Psoas muscle (tissue), 8 donors: Measurements from ENCODE around the gene CMTM5. TPM values are rescaled to one million over a fixed set of nuclear protein-coding genes. Genes with fewer than 3 reads are reported as not detected.

Experiments
- ATAC-seq, 4 donors: fragments of 200-7000 bp; cut with Tn5 transposase; one replicate each; pipeline ENCODE4 v1.9.1; 2020; ENCODE audit warnings: moderate library complexity in 3 of 4, mild to moderate bottlenecking in 2 of 4
- DNase-seq, 2 donors: peaks; one replicate each; pipeline ENCODE4 v3.0.0-alpha.2; 2020
- H3K27ac ChIP-seq: fragments of 200-600 bp; one replicate; pipeline ENCODE4 v1.8.0; 2022
- H3K27me3 ChIP-seq, 3 donors: fragments of 200-600 bp in 1 of 3; one replicate each; pipeline versions ENCODE4 v1.6.1 to v1.8.0; 2013 to 2022; ENCODE audit warnings: low read length in 2 of 3, mild to moderate bottlenecking in 2 of 3, moderate library complexity in 1 of 3; ENCODE audit not compliant: insufficient read depth in 3 of 3
- H3K36me3 ChIP-seq, 2 donors: fragments of 200-600 bp in 1 of 2; one replicate each; pipeline versions ENCODE4 v1.6.1 to v1.8.0; 2013 to 2022; ENCODE audit warnings: low read depth in 1 of 2, mild to moderate bottlenecking in 1 of 2, moderate library complexity in 1 of 2; ENCODE audit not compliant: insufficient read depth in 1 of 2
- H3K4me1 ChIP-seq: fragments of 200-600 bp; one replicate; pipeline ENCODE4 v1.8.0; 2022
- H3K4me3 ChIP-seq: fragments of 200-600 bp; one replicate; pipeline ENCODE4 v1.8.0; 2022; ENCODE audit warnings: mild to moderate bottlenecking
- H3K9me3 ChIP-seq: fragments of 200-600 bp; one replicate; pipeline ENCODE4 v1.8.0; 2022
- WGBS, 3 donors: extraction: QIAGEN DNeasy Blood & Tissue Kit; methylation state at CpG; one replicate each; pipeline versions ENCODE4 v1.1.6 to v1.1.7; 2013; 5-methylcytosine and 5-hydroxymethylcytosine counted together
- intact Hi-C, 2 donors: fragments of 100-400 bp; cut with DNase I; formaldehyde crosslinking; loops; one replicate each; pipeline versions ENCODE4 v1.11.0 to v1.14.2; 2022
- polyA plus RNA-seq, 3 donors: library from polyadenylated mRNA; stranded (reverse); fragments of 200-250 nt; gene quantifications; one replicate each; pipeline ENCODE4 v1.2.3, GENCODE V29; 2013
- total RNA-seq, 4 donors: library from RNA; stranded (reverse); fragmentation: NEBNext Ultra II Directional in 2 of 4; extraction: Animal tissue kit (Norgen Biotek cat#: 25700) in 2 of 4; gene quantifications; one replicate each; pipeline versions ENCODE4 v1.2.1 to v1.2.4, GENCODE V29; 2021 to 2023
- TF ChIP-seq, protein P1 (sequence below): fragments of 200-600 bp; IDR thresholded peaks from one replicate; pipeline ENCODE4 v1.8.0; 2022; ENCODE audit warnings: antibody characterized with exemption
- donor health status: healthy with polysubstance abuse.
- donor health status: DM: no; HTN: no; CAD: no; lungs with moderate emphysema.
- donor health status: Bipolar disorder and iron deficiency.
- donor health status: healthy.
- donor health status: DM: yes; HTN: yes; CAD: no.
- donor health status: DM: no; HTN: no; CAD: no.
- donor health status: DM: no; HTN: no; CAD: no.
- donor health status: DM: yes; HTN: yes; CAD: no.

Gene CMTM5
- total and polyA plus RNA-seq, 7 donors, result 0.20 to 0.63 (median 0.32) TPM; not detected in 4

DNA sequence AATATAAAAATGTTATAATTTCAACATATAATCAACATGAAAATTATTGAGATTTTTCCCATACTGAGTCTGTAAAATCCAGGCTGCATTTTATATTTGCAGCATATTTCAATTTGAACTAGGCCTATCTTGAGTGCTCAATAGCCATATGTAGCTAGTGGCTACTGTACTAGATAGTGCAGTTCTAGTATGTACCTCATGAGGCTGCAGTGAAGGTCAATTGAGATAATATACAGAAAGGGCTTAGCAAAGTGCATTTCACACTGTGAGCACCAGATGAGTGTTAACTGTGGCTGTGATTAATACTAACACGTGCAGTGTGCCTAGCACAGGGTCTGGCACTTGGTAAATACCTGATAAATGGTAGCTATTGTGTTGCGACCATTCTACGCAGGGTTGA is 18.8 kb upstream of the CMTM5 start:
- Histone ChIP-seq H3K4me3 (no peak overlapping the region), H3K4me1 (no peaks in the 10 kb centered on the region), H3K27ac (no peak overlapping the region), H3K27me3 (peaks cover 3 to 23% (median 4%) of the 10 kb centered on the region in 3 donors), H3K36me3 (no peaks in the 10 kb centered on the region), H3K9me3 (no peaks in the 10 kb centered on the region)
- intact Hi-C loops, result no loop called here
- DNase-seq, result no peak
- WGBS, 3 donors, result 81 to 83% (median 82%) methylated on average over 3 of the region's 3 CpGs
- no peak for ATAC-seq
- TF ChIP-seq, protein P1, sequence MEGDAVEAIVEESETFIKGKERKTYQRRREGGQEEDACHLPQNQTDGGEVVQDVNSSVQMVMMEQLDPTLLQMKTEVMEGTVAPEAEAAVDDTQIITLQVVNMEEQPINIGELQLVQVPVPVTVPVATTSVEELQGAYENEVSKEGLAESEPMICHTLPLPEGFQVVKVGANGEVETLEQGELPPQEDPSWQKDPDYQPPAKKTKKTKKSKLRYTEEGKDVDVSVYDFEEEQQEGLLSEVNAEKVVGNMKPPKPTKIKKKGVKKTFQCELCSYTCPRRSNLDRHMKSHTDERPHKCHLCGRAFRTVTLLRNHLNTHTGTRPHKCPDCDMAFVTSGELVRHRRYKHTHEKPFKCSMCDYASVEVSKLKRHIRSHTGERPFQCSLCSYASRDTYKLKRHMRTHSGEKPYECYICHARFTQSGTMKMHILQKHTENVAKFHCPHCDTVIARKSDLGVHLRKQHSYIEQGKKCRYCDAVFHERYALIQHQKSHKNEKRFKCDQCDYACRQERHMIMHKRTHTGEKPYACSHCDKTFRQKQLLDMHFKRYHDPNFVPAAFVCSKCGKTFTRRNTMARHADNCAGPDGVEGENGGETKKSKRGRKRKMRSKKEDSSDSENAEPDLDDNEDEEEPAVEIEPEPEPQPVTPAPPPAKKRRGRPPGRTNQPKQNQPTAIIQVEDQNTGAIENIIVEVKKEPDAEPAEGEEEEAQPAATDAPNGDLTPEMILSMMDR, result no peak

DNA sequence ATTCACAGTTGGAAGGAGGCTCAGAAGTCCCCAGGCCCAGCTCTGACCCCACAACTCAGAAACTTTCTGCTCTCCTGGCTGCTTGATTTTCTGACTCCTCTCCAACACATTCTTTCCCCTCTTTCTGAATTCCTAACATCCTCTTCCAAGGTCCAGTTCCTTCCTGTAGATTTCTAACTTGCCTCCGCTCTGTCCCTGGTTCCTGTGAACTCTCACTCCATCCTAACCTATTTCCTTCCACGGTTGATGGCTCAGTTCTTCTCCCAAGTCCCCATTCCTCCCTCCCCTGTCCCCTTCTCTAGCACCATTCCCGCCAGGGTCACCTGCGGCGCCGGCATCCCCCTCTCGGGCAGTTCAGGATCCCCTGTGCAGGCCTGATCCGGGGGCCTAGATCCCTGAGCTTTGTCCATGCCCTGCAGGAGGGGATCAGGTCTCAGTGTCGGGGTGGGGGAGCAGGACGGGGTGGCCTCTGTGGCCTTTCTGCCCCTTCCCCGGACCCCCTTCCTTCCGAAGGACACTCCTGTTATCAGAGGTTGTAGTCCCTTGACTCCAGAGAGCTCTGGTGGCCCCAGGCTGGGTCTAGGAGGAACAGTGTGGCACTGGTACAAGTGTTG is 18.2 kb upstream of the CMTM5 start:
- intact Hi-C loops, result no loop called here
- ATAC-seq, result no peak
- no peak overlapping the region for H3K27ac ChIP-seq
- H3K4me1 ChIP-seq, result no peaks in the 10 kb centered on the region
- WGBS, 3 donors, result 83 to 91% (median 86%) methylated on average over 12 of the region's 12 CpGs
- no peak for DNase-seq
- no peaks in the 10 kb centered on the region for H3K36me3 ChIP-seq
- no peak overlapping the region for H3K4me3 ChIP-seq
- TF ChIP-seq, protein P1, result no peak
- no peaks in the 10 kb centered on the region for H3K9me3 ChIP-seq
- peaks cover 0 to 21% (median 3%) of the 10 kb centered on the region in 3 donors for H3K27me3 ChIP-seq

DNA sequence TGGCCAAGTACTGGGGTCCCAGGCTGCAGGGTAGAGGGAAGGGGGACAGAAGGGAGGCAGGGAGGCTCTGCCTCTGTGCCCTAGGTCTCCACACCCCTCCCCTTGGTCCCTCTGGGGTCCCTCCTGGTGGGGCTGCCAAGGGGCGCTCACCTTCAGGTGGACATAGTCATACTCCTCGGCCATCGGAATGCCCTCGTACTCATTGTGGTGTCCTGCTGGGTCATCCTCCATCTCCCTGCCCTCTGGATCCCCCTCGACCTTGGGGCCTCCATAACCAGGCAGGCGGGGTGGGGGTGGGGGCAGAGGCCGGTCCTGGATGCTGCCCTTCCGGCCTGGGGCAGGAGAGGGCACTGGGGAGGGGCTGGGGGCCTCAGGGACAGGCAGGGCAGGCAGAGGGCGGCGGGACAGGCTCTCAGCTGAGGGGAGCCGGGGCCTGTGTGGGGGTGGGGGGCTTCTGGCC is 17.6 kb upstream of the CMTM5 start:
- 80 to 84% (median 83%) methylated on average over 9 to 11 of the region's 11 CpGs for WGBS, 3 donors
- no peak overlapping the region for H3K4me3 ChIP-seq
- TF ChIP-seq, protein P1, result no peak
- H3K27me3 ChIP-seq, result peaks cover 0 to 19% (median 5%) of the 10 kb centered on the region in 3 donors
- intact Hi-C loops, result no loop called here
- H3K36me3 ChIP-seq, result no peaks in the 10 kb centered on the region
- DNase-seq (no peak), ATAC-seq (no peak)
- H3K4me1 ChIP-seq, result no peaks in the 10 kb centered on the region
- no peaks in the 10 kb centered on the region for H3K9me3 ChIP-seq
- H3K27ac ChIP-seq, result no peak overlapping the region

DNA sequence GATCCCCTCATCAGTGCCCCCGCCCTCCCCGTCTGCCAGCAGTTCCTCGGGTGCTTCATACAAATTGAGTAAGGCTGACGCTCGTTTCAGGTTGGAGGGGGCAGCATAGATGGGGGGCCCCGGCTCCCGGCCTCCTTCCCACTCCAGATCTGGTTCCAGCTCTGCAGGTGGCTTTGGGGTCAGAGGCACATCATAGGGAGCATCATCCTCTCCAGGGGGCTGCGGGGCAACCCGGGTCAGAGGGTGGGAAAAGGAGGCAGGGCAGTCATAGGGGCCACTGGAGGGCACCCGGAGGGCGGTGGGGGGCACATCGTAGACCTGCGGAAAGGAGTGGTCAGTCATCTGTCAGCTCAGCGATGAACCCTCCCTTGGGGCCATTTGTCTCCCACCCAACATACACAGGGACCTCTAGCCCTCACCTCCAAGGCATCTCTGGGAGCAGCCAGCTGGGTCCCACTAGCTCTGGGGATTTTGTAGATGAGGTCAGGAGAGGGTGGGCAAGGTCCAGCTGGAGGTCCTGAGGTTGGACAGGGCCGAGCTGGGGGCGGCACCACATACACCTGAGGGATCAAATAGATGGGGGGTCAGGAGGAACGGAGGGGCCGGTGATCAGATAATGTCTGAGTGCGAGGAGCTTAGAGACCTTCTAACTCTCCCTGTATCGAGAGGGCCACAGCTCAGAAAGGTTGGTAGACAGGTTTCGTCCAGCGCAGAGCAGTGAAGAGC is 17.0 kb upstream of the CMTM5 start:
- intact Hi-C loops, result no loop called here
- Histone ChIP-seq H3K4me1 (no peaks in the 10 kb centered on the region), H3K27ac (no peak overlapping the region), H3K4me3 (no peak overlapping the region), H3K9me3 (no peaks in the 10 kb centered on the region), H3K36me3 (no peaks in the 10 kb centered on the region), H3K27me3 (peaks cover 0 to 22% (median 6%) of the 10 kb centered on the region in 3 donors)
- ATAC-seq, result no peak
- DNase-seq, result no peak
- TF ChIP-seq, protein P1, result no peak
- WGBS, 3 donors, result 85 to 89% (median 86%) methylated on average over 22 of the region's 22 CpGs
